Right renal cortex interstitium (tissue), 3 donors: ENCODE data around the gene PCMT1. TPM values are rescaled to one million over a fixed set of nuclear protein-coding genes. Genes with fewer than 3 reads are reported as not detected.
"Not testable (repeated sequence)": the region's sequence is repeated elsewhere in the genome, so short reads cannot be mapped to it uniquely, and the experiment has no call there.

Experiments used
- DNase-seq, 3 donors: peaks; one replicate each; pipeline ENCODE4 v3.0.0-alpha.2; 2013; ENCODE audit warnings: low read depth in 3 of 3, low spot score in 2 of 3
- polyA plus RNA-seq, 3 donors: library from polyadenylated mRNA; unstranded; fragments of 120-200 nt; gene quantifications; one replicate each; pipeline ENCODE4 v1.2.1, GENCODE V29; 2013; ENCODE audit not compliant: insufficient read length in 3 of 3

PCMT1 gene
- polyA plus RNA-seq, 3 donors: 94.5 to 102 (median 101) TPM

- DNase-seq: not testable (repeated sequence)
These were observed 403 bp upstream of the PCMT1 start for GRCh38 chr6:149749082-149749593.

GRCh38 chr6:149750136-149750609 lies 632 bp downstream of the PCMT1 start:
- peak in 1 of 3 donors; percentile 31 for DNase-seq

- no peak for DNase-seq
These were observed 1.7 kb downstream of the PCMT1 start for GRCh38 chr6:149751239-149751638.

GRCh38 chr6:149751920-149752319 lies 2.4 kb downstream of the PCMT1 start:
- DNase-seq: not testable (repeated sequence)

GRCh38 chr6:149752600-149753373 lies 3.2 kb downstream of the PCMT1 start:
- no peak for DNase-seq

- not testable (repeated sequence) for DNase-seq
These were observed 3.8 kb downstream of the PCMT1 start for GRCh38 chr6:149753374-149753637.

- no peak for DNase-seq
These were observed 5.0 kb downstream of the PCMT1 start for GRCh38 chr6:149754548-149754947.

GRCh38 chr6:149755300-149756260 lies 6.0 kb downstream of the PCMT1 start:
- no peak for DNase-seq

GRCh38 chr6:149756261-149756636 lies 6.7 kb downstream of the PCMT1 start:
- no peak for DNase-seq

- DNase-seq: no peak
These were observed 11.9 kb downstream of the PCMT1 start for GRCh38 chr6:149761438-149761837.

- DNase-seq: no peak
These were observed 14.3 kb downstream of the PCMT1 start for GRCh38 chr6:149763866-149764265.

GRCh38 chr6:149766156-149766769 lies 16.7 kb downstream of the PCMT1 start:
- DNase-seq: no peak

- DNase-seq: no peak
These were observed 20.1 kb downstream of the PCMT1 start for GRCh38 chr6:149769676-149770075.

- no peak for DNase-seq
These were observed 21.6 kb downstream of the PCMT1 start for GRCh38 chr6:149771185-149771584.

- no peak for DNase-seq
These were observed 22.4 kb downstream of the PCMT1 start for GRCh38 chr6:149771925-149772324.

- DNase-seq: no peak
These were observed 28.1 kb downstream of the PCMT1 start for GRCh38 chr6:149777624-149778023.

- no peak for DNase-seq
These were observed 30.1 kb downstream of the PCMT1 start for GRCh38 chr6:149779644-149779963.

GRCh38 chr6:149781715-149782114 lies 32.2 kb downstream of the PCMT1 start:
- DNase-seq: no peak

GRCh38 chr6:149782337-149782736 lies 32.8 kb downstream of the PCMT1 start:
- no peak for DNase-seq

GRCh38 chr6:149783551-149783950 lies 34.0 kb downstream of the PCMT1 start:
- no peak for DNase-seq

- DNase-seq: no peak
These were observed 56.6 kb downstream of the PCMT1 start for GRCh38 chr6:149806127-149806526.
